Measurements from ENCODE around the gene AREL1.

The AREL1 gene

GRCh38 chr14:74655599-74656395 lies 57.1 kb downstream of the AREL1 start:
- DNase-seq: peak; percentile 71

GRCh38 chr14:74654931-74655330 lies 57.9 kb downstream of the AREL1 start:
- no peak for DNase-seq

DNA sequence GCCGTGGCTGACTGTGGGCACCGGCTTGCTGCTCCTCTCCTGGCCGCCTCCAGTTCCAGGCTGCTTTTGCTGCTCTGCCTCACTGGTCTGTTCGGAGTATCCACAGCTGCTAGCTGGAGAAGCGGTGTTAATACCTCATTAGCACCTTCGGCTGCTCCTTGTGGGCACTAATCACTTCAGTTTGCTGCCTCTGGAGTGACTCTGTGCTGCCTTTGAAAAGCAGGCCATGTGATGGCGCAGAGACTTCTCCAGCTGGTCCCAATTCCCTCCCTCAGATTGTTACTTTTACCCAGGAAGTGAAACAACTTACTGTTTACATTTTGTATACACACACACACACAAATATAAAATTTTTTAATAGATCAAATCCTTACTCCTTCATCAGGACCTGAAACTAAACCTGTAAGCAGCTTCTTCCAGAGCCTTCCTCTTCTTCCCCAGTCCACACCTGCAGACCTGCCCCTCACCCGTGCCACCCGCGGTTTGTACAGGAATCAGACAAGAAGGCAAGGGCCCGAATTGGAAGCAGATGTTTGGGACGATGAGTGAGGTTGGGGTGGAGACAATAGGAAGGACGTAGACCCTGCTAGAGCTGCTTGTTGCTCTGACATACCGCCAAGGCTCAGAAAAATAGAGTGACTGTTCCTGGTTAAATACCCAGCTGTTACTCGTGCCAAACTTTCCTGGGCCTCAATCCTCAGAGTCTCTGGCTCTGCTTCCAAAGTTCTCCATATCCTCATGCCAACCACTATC lies 59.3 kb downstream of the AREL1 start:
- no peak for DNase-seq

GRCh38 chr14:74652541-74652940 lies 60.3 kb downstream of the AREL1 start:
- no peak for DNase-seq

DNA sequence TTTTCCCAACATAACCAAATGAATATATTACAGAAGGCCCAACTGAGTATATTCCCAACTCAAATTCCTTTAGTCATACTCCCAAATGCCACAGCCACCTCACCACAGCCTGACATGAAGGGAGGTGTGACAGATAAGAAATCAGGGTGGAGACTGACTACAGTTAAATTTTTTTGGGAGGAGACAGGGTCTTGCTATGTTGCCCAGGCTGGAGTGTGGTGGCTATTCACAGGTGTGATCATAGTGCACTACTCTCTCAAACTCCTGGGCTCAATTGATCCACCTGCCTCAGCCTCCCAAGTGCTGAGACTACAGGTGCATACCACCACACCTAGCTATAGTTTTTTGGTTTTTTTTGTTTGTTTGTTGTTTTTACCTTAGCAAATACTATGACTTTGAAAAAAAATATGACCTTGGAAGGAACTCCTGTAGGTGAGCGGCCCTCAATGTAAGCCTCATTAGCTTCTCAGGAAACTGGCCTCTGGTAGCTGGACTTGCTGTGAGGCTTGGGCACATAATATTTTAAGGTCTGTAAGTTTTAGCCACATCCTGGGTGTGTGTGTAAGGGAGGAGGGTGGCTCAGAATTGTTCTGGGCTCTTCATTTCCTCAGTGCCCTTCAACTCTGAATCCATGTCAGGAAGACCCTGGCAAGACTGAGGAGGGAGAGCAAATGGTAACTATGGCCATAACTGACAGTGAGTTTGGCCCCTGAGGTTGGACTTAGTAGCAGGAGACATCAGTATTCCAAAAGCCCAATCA lies 61.8 kb downstream of the AREL1 start:
- no peak for DNase-seq

DNA sequence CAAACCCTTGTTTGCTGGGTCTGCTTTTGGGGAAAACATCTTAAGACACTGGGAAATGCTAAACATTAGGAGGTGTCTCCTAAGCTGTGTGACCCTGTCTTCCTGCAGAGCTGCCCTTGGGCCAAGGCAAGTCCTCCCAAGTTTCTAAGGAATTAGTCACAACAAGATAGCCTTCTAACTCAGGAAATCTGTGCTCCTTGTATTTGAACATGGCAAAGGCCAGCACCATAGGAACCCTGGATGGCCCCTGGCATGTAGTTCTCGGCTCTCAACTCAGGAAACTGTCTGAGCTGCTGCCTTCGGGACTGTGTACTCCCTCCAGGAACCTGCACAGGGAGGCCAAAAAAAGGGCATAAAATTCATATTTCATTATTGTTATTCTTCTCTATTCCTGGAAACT lies 63.2 kb downstream of the AREL1 start:
- peak; percentile 24 for DNase-seq

DNA sequence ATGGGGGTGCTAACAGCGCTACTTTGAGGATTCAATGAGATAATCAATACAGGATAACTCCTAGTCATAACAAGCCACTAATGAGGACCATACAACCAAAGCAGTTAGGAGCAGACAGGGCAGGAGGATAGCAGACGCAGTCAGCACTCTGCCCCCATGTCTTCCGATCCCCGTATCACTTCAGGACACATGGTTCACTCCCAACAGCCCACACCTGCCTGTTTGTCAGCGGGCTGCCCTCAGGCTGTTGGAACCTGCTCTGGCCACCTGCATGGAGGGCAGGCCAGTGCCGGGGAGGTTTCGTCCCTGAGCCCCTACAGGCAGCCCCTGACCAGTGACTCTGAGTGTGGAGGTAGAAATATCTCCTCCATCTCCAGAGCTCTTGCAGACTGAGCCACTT lies 63.7 kb downstream of the AREL1 start:
- no peak for DNase-seq

DNA sequence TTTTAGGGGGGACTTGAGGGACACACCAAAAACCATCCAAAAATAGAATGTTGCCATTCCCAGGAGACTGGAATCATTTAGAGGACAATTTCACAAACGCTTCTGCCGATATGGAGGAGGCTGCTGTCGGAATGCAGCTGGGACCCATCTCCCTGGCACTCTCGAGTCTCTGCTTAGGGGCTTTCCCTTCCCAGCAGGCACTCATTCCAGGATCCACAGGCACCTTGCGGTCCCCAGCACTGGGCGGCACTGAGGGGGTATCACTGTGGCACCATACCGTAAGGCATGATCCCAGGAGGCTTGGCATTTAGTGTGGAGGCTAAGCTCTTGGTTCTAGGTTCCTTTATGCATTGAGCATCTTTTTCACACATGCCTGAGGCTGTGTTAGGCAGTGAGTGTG lies 64.3 kb downstream of the AREL1 start:
- DNase-seq: no peak

DNA sequence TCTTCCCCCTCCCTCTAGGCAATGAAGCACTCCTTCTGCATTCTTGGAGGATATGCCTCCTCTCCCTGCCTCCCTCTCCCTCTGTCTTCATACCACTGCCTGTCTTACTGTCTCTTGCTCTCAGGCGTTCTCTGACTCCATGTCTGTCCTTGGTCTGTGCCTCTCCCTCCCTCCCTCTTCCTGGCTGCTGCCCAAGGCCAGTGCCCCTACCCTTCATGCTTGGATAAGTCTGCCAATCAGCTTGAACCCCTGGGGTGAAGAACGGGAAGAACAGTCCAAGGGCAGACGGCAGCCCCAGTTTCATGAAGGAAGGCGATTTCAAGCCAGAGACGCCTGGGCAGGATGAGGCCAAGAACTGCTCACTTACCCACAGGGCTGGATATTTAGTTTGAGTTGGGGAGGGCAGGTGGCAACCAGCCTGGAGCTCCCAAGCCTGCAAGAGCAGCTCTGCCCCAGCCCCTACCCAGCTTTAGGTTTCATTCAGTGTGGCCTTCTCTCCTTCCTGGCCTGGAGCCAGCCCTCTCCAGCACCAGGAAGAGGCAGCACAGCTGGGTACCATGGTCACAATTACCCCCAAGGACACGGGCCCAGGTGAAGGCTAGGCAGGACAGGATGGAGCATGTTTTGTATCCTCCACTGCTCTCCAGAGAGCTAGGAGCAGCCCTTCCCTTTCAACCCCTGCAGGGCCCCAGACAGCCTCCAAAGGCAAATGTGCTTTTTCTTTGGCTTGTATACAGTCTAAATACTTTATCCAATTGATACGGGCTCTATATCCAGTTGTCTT lies 65.0 kb downstream of the AREL1 start:
- DNase-seq: no peak

DNA sequence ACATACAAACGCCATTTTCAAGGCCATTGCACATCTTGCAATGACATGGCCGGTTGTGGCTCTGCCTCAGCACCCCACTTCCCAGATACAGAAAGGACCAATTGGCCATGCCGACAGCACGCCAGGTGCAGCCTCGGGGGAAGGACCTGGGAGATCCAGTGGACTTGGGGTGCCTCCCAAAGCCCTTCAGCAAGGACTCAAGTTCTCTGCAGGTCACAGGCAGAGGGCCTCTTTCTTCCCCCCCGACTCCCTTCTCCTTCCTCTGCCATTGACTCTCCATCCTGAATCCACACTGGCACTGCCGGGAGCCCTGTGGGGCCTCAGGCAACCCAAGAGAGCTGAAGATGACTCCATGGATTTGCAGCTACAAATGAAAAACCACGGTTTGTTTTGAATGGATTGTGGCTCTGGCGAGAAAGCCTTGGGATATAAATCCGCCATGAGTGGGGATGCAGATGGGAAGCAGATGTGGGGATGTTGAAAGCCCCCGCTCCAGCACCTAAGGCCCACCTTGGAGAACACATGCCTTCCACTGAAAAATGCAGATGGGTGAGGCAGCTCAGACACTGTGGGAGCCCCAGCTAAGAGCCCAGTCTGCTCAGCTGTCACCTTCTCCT lies 65.7 kb downstream of the AREL1 start:
- DNase-seq: no peak

DNA sequence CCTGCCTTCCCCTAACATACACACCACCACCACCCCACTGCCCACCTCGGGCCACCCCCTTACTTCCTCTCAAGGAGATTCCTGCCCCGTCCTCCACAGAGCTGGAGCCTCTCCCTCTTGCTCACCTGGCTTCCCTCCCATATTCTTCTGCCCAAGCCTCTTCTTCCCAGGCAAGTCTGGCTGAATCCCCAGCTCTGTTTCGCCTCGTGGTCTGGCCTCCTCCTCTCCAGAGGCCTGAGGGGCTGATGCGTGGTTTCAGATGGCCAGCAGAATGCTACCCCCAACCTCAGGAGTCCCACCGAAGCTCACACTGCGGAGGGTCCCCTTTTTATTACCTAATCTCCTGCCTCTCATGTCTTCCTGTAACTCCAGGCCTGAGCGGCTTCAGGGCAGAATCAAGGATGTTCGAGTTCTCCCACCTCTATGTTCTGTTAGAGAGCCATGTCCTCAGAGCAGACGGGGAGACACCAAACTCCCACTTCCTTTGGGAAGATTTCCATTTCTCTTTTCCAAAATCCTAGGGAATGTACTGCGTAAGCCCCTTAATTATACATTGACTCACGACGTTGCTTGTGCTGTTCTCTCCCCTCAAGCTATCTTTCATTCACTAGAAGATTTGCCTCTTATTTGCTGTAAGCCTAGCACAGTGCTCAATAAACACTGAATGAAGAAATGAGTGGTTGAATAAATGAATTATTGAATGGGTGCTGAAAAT lies 67.0 kb downstream of the AREL1 start:
- DNase-seq: no peak

DNA sequence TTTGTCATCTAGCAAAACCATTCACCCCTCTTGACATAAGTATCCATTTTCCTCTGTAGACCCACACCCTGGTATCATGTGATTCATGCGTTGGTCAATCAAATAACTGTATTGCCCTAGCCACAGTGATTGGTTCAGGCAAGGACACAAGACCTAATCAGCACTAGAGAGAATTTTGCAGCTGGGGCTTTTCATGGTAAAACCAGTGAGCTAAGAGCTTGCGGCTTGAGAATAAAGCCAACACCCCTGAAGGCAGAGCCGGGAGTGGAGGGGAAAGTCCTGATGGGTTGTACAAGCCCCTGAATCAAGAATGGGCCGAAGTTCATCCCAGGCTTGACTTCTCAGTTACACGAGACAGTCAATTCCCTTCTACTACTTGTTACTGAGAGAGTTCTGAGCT lies 67.6 kb downstream of the AREL1 start:
- DNase-seq: no peak

DNA sequence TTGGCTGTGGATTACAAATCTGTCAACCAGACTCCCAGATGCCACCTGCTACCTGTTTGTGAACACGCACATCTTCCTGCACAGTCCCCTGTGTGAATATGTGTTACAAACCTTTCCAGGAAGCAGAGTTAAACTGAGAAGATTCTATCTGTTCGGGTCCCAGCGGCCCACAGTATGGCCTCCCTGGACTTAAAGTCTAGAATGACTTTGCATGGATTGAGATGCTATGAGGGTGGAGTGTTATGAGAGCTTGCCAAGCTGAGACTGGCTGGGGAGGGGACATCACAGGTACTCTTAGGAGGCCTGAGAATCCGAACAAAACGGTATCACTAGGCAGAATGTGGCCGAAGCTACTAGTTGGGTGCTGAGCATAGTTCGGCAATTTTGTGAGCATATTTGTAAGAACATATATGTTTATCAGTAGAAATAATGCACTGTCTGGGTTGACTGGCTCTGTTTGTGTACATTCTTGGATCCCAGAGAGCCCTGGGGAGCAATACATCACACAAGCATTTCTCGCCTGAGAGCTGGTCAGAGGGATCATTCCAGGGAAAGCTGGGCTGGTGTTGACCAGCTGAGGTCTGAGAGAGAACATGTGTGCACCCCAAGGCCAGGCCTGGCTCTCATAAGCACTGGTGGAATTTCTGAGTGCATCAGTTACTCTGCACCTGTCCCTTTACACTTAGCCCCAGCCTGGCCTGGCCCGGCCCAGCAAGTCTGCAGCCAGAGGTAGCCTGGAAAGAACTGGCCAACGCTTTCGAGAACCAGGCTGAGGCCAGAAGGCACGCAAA lies 71.1 kb downstream of the AREL1 start:
- no peak for DNase-seq

GRCh38 chr14:74638966-74639365 lies 73.9 kb downstream of the AREL1 start:
- no peak for DNase-seq

- no peak for DNase-seq
Observed at GRCh38 chr14:74638066-74638465, 74.8 kb downstream of the AREL1 start.

DNA sequence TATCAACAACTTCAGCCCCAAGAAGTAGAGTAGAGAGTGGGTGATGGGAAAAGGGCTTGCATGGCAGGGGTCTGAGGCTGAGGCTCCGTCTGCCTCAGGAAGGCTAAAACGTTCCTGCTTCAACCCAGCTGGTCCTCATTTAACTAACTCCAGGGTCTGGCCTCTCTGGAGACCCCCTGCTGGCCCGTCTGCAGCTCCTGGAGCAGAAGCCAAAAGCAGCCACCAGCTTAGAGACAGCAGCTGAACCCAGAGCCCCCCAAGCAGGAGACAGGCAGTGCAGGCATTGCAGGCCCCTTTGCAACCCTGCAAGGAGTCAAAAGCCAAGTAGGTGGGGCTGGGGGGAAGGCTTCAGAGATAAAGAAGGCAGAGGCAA lies 75.7 kb downstream of the AREL1 start:
- DNase-seq: no peak

DNA sequence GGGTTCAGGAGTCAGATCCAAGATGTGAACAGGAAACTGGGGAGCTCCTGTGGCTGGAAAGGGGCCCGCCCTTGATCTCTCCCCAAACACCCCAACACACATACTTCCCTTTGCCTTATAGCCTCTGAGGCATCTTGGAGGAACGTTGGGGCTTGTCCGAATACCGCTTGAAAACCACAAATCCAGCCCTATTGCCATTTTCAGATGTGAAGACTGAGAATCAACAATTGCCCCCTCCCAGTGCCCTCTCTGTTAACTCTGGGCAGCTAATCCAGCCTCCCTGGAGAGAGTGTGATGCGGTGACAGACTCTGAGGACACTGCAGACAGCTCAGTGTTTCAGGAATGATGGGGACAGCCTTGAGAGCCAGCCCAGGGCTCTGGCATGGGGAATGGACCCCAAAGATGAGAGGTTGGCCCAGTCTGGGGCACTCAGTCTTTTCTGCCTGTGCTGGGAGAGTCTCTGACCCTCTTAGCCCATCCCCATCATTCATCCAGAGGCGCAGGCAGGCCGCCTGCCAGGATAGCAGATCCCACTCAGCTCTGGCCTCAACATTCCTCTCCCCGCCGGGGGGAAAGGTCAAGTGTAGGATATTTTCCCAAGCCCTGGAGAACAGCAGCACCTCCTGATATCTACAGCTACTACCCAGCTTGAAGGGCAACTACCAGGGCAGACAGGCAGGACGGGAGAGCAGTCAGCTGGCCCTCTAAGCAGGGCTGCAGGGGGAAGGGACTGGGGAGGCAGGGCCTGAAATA lies 76.3 kb downstream of the AREL1 start:
- no peak for DNase-seq

DNA sequence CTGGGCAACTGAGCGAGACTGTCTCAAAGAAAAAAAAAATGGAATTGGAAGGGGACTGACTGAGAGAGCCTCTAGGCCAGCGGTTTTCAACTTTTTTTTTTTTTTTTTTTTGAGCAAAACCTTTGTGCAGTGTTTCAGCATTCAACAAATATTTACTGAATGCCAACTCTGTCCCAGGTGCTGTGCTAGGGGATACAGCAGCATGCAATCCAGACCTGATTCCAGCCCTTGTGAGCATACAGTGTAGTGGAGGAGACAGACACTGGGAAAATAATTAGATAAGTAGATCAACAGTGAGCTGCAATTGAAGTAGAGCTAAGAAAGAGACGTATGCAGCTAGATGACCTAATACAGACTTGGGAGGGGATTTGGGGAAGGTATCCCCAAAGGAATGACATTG lies 77.0 kb downstream of the AREL1 start:
- no peak for DNase-seq

DNA sequence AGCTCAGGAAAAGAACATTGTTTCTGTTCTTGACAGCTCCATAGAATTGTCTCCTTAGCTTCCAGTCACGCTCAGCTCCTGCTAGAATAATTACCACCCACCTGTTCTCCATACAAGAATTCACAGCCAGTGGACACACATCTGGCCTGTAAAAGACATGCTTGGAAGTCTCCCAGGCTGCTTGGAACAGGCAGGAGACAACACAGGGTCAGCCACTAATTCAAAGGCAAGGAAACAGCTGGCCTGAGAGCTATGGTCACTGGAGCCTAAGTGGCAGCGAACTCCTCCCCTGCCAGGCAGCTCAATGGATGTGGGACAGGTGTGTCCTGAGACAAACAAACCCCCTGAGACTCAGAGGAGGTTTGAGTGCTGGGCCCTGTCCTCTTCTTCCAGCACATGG lies 77.9 kb downstream of the AREL1 start:
- DNase-seq: no peak

DNA sequence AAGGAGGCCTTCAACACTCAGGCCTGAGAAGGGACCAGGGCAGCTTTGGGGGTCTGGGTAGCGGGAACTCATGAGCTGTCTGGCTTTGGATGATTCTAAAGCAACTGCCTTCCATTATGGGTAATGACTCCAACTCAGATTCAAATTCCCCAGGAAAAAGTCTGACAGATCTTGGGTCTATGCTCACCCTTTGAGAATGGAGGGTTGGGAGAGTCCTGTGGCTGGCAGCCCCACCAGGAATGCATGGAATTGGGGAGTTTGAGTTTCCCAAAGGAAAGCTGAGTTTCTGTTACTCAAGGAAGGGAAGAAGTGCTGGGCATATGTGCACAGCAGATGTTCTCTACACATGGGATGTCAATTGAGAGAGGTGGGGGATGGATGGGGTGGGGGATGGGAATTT lies 78.4 kb downstream of the AREL1 start:
- DNase-seq: no peak
